Astrocyte (in vitro differentiated cells and primary cell): ENCODE data around the gene HSFY2. TPM values are rescaled to one million over a fixed set of nuclear protein-coding genes. Genes with fewer than 3 reads are reported as not detected.
"Not testable (repeated sequence)": the region's sequence is repeated elsewhere in the genome, so short reads cannot be mapped to it uniquely, and the experiment has no call there.

Experiments
- DNase-seq: peaks from one replicate; pipeline ENCODE4 v3.0.0-alpha.2; 2010; ENCODE audit warnings: low read depth
- FAIRE-seq: peaks from 2 replicates; lab custom pipeline; 2011; peaks lifted over from hg19 to GRCh38; lab: Jason Lieb, UNC
- H2AFZ ChIP-seq: 2 replicates; pipeline ENCODE4 v1.6.0; 2012; ENCODE audit warnings: low read depth, low read length, inconsistent platforms
- H3K27ac ChIP-seq: 2 replicates; pipeline ENCODE4 v1.5.1; 2011; ENCODE audit warnings: low read depth, low read length, inconsistent platforms
- H3K27me3 ChIP-seq: 2 replicates; pipeline ENCODE4 v1.6.0; 2011; ENCODE audit warnings: low read length, inconsistent platforms; ENCODE audit not compliant: insufficient read depth
- H3K36me3 ChIP-seq: 2 replicates; pipeline ENCODE4 v1.5.1; 2011; ENCODE audit warnings: low read length, inconsistent platforms; ENCODE audit not compliant: insufficient read depth
- H3K4me1 ChIP-seq: 2 replicates; pipeline ENCODE4 v1.5.1; 2011; ENCODE audit warnings: low read length, inconsistent platforms; ENCODE audit not compliant: insufficient read depth
- H3K4me2 ChIP-seq: 2 replicates; pipeline ENCODE4 v1.6.0; 2012; ENCODE audit warnings: low read length, inconsistent platforms
- H3K4me3 ChIP-seq: 2 replicates; pipeline ENCODE4 v1.5.1; 2011; ENCODE audit warnings: low read depth, mild to moderate bottlenecking, low read length, inconsistent platforms; ENCODE audit not compliant: insufficient read depth
- H3K79me2 ChIP-seq: 2 replicates; pipeline ENCODE4 v1.6.0; 2012; ENCODE audit warnings: mild to moderate bottlenecking, low read length, inconsistent platforms; ENCODE audit not compliant: insufficient read depth
- H3K9ac ChIP-seq: 2 replicates; pipeline ENCODE4 v1.6.0; 2012; ENCODE audit warnings: mild to moderate bottlenecking, low read length, inconsistent platforms
- H3K9me3 ChIP-seq: 2 replicates; pipeline ENCODE4 v1.5.1; 2012; ENCODE audit warnings: low read depth, mild to moderate bottlenecking, low read length, inconsistent platforms; ENCODE audit not compliant: insufficient read depth
- H4K20me1 ChIP-seq: 2 replicates; pipeline ENCODE4 v1.6.0; 2012; ENCODE audit warnings: low read length, inconsistent platforms; ENCODE audit not compliant: insufficient read depth
- H3K27ac Mint-ChIP-seq: one replicate; pipeline ENCODE4 v1.8.0; 2021; ENCODE audit warnings: mild to moderate bottlenecking, mixed read lengths; ENCODE audit not compliant: unreplicated experiment
- H3K27me3 Mint-ChIP-seq: one replicate; pipeline ENCODE4 v1.8.0; 2021; ENCODE audit warnings: low read depth, mixed read lengths; ENCODE audit not compliant: unreplicated experiment
- H3K36me3 Mint-ChIP-seq: one replicate; pipeline ENCODE4 v1.8.0; 2021; ENCODE audit warnings: low read depth, mixed read lengths; ENCODE audit not compliant: unreplicated experiment
- H3K4me1 Mint-ChIP-seq: one replicate; pipeline ENCODE4 v1.8.0; 2021; ENCODE audit warnings: low read depth, mixed read lengths; ENCODE audit not compliant: unreplicated experiment
- H3K4me3 Mint-ChIP-seq: one replicate; pipeline ENCODE4 v1.8.0; 2021; ENCODE audit warnings: mild to moderate bottlenecking, moderate library complexity, mixed read lengths; ENCODE audit not compliant: unreplicated experiment
- H3K9me3 Mint-ChIP-seq: one replicate; pipeline ENCODE4 v1.8.0; 2021; ENCODE audit warnings: mild to moderate bottlenecking, mixed read lengths; ENCODE audit not compliant: unreplicated experiment
- total RNA-seq: library from RNA; stranded (reverse); gene quantifications from 2 replicates; pipeline ENCODE4 v1.2.1, GENCODE V29; 2021

The HSFY2 gene
- total RNA-seq, 1 donor from 2014 or later = not detected

GRCh38 chrY:18723714-18724113, 49.8 kb downstream of the HSFY2 start:
- not testable (repeated sequence) for H3K4me3 ChIP-seq, H3K9ac ChIP-seq, FAIRE-seq, H3K4me3 Mint-ChIP-seq, H3K4me2 ChIP-seq, H3K4me1 Mint-ChIP-seq, H3K9me3 ChIP-seq, DNase-seq, H3K27ac ChIP-seq, H3K27me3 Mint-ChIP-seq, H3K36me3 Mint-ChIP-seq, H3K27ac Mint-ChIP-seq, H3K9me3 Mint-ChIP-seq, H3K36me3 ChIP-seq, H3K4me1 ChIP-seq, H3K79me2 ChIP-seq, H4K20me1 ChIP-seq, H3K27me3 ChIP-seq, H2AFZ ChIP-seq

Other genes starting within 250 kb of the HSFY2 start
- not detected in 2 replicates for gene HSFY1, start 227.0 kb downstream of the HSFY2 start, total RNA-seq